ENCODE results near the gene ITGA3.

ITGA3 gene

GRCh38 chr17:50132104-50132794 is 76.3 kb downstream of the ITGA3 start:
- no peak for FAIRE-seq

- no peak for FAIRE-seq
Measured at GRCh38 chr17:50133028-50133768, 77.3 kb downstream of the ITGA3 start.

DNA sequence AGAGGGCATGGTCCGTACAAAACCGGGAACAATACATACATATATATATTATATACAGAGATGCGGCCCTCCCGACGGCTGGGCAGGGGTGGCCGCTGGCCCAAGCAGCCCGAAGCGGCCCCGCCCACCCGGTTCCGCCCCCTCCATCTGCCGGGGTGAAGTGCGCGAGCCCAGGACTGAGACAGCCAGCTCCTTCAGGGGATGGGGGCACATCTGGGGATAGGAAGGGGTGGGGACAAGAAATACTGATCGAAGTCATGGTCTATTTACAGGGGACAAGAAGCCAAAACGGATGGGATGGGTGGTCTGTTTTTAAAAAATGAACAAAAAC is 77.8 kb downstream of the ITGA3 start:
- no peak for FAIRE-seq

DNA sequence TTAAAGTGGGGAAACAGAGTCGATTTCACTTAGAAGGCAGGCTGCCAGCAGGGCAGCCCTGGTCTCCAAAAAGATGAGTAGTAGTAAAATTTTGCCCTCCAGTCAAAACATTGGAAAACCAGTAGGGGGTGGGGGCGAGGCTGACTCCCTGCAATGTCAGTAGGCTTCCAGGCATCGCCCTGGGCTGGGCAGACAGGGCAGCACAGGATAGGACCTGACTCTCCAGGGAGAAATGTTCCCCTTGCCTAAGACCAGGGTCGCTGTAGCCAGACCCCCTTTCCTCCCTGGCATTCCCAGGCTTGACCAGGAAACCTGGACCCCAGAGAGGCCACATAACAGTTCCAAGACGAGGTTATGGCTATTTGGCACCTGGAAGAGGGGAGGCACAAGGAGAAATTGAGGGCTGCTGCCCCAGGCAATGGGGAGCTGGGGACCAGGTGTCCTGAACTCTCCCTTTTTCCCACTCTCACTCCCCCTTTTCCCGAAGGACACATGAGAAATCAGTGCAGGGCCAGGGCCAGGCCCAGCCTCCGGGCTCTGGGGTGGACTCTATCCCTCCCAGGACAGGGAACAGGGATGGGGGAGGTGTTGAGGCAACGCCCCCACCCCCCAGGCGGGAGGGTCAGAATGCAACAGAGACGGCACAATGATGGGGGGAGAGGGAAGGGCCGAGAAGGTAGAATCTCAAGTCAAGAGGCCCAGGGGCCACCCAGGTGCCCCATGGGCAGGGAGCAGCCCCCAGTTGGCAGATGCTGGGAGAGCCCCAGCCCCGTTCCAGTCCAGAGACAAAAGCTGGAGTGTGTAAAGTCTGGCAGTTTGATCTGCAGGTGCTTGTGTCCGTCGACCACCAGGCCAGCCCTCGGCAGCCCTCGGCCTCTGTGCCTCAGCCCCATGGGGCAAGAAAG is 78.5 kb downstream of the ITGA3 start:
- no peak for FAIRE-seq

DNA sequence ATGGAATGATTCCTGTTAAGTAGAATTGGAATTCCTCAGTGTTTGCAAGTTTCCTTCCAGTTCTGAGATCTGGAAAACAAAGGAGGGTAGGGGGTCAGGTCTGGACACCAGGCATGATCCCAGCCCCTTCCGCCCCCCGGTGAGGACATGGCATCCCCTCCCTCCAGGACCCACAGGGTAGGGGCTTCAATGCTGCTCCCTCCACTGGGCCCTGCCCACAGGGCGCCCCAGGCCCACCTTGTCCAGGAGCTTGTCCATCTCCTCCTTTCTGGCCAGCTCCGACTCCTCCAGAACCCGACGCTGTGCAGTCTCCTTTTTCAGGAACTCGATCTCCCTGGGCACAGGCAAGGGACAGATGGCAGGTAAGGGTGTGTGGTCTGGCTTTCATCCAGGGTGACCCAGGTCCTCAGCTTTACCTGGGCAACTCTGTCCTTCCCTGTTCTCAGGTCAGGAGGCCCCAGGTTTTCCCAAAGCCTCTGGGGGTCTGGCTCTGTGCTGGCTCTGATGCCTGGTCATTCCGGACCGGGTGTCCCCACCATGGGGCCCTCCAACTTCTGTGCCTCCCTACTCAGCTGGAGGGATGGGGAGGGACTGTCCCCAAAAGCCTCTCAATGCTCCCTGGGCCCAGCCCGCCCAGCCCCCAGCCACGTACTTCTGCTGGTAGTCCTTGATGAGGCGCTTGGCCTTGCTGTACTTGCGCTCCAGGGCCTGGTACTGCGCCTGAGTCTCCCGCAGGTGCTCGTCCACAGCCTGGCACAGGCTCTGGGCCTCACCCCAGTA is 79.6 kb downstream of the ITGA3 start:
- no peak for FAIRE-seq

GRCh38 chr17:50136096-50136687 is 80.3 kb downstream of the ITGA3 start:
- FAIRE-seq, result no peak

GRCh38 chr17:50137042-50137441 is 81.1 kb downstream of the ITGA3 start:
- no peak for FAIRE-seq

- FAIRE-seq, result no peak
Measured at GRCh38 chr17:50139185-50139783, 83.4 kb downstream of the ITGA3 start.
